GM21529 (cell line): Measurements from ENCODE around the gene LCE3B.

Source experiments
- ATAC-seq: cut with Tn5 transposase; IDR thresholded peaks from one replicate; pipeline ENCODE4 v1.9.1; 2021; ENCODE audit not compliant: unreplicated experiment

LCE3B gene

DNA sequence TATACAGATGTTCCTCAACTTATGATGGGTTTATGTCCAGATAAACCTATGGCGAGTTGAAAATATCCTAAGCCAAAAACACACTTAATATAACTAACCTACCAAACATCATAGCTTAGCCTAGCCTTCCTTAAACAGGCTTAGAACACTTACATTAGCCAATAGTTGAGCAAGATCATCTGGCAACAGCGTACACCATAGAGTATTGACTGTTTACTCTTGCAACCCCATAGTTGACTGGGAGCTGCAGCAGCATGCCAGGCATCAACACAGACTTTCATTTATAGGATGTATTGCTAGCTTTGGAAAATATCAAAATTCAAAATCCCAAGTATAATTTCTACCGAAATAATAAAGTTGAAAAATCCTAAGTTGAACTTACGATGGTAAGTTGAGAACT lies 44.1 kb downstream of the LCE3B start:
- ATAC-seq: no peak

GRCh38 chr1:152658649-152659048 lies 45.0 kb downstream of the LCE3B start:
- no peak for ATAC-seq

DNA sequence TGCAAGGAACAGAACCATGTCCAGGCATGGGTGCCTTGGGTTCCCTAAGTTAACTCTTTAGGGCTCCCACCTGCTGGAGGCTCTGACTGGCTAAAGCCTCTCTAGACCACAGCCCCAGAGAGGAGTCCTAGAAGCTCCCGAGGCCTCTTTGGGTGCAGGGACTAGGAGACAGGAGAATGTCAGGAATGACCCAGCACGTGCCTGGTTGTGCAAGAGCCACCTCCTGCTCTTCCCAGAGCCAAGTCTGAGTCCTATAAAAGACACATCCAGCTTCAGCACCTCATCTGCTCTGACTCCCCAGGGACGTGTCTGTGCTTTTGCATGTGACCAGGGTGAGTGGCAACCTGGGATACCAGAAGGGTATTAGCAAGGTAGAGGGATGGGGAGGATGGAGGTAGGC lies 49.5 kb downstream of the LCE3B start, which contains the start of gene LCE2D:
Gene LCE2D (plus strand): TSS at position 283 of the 400 bp plus-strand sequence. CDS start 726 bp downstream, outside the sequence.
- no peak for ATAC-seq
